Measurements from ENCODE around the gene CAB39.

Gene CAB39

DNA sequence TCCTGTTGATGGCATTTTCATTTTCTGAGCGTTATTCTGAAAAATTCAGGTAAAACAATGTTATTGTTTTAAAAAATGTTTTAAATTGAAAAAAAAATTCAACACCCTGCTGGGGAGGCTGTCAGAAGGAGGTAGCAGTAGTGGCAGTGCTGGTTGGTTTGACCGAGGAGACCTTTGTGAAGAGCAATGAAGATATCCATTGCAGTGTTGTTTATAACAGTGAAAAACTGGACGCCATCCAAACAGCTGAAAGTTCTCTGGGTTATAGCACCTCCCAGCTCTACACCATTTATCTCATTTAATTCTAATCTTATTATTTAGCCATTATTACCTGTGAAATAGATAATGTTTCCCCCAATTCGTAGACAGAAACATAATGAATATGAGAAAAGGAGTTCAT lies 139.5 kb downstream of the CAB39 start:
- TF ChIP-seq, protein P1, sequence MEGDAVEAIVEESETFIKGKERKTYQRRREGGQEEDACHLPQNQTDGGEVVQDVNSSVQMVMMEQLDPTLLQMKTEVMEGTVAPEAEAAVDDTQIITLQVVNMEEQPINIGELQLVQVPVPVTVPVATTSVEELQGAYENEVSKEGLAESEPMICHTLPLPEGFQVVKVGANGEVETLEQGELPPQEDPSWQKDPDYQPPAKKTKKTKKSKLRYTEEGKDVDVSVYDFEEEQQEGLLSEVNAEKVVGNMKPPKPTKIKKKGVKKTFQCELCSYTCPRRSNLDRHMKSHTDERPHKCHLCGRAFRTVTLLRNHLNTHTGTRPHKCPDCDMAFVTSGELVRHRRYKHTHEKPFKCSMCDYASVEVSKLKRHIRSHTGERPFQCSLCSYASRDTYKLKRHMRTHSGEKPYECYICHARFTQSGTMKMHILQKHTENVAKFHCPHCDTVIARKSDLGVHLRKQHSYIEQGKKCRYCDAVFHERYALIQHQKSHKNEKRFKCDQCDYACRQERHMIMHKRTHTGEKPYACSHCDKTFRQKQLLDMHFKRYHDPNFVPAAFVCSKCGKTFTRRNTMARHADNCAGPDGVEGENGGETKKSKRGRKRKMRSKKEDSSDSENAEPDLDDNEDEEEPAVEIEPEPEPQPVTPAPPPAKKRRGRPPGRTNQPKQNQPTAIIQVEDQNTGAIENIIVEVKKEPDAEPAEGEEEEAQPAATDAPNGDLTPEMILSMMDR (conservative IDR thresholded peaks at IDR 0.05; ENCODE audit: low read depth, low read length): no peak
- Histone ChIP-seq H3K4me2 (no peak overlapping the region), H3K27ac (no peak overlapping the region), H3K9ac (no peak overlapping the region), H3K27me3 (ENCODE audit: insufficient read depth, low read depth) (no peaks in the 10 kb centered on the region), H3K4me1 (ENCODE audit: low read depth, poor library complexity, severe bottlenecking) (peaks cover 15% of the 10 kb centered on the region), H2AFZ (ENCODE audit: low read depth) (no peak overlapping the region), H3K79me2 (ENCODE audit: insufficient read depth, low read depth) (no peaks in the 10 kb centered on the region), H3K4me3 (IDR thresholded peaks at IDR 0.05; ENCODE audit: insufficient read depth, low read depth, low read length) (no peak overlapping the region), H4K20me1 (ENCODE audit: insufficient read depth) (no peaks in the 10 kb centered on the region), H3K36me3 (ENCODE audit: insufficient read depth) (no peaks in the 10 kb centered on the region)

DNA sequence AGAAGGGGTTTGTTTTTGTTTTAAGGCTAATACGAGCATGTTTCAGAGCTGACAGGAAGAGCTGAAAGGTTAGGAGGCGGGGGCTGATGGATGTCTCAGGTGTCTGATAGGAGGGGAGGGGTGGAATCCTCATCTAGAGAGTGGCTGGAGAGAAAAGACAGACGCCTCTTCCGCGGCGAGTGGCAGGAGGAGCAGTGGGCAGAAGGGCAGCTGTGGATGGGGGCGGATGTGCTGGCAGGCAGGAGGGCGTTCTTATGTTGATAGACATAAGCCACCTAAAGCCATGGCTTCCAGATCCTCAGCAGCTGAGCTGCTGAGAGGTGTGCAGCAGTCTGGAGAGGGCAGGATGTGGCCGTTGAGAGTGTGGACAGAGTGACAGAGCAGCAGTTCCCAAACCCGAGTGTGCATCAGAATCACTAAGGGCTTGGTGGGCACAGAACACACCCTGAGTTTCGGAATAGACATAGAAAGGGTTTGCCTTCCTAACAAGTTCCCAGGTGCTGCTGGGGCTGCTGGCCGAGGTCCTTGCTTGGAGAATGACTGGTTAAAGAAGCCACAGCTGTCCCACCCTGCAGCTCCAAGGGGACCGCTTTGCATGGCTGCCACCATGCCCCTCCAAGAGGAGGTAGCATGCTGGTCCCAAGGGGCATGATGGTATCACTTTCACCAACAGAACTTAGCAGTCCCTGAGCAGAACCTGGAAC lies 149.1 kb downstream of the CAB39 start:
- H3K79me2 ChIP-seq (ENCODE audit: insufficient read depth, low read depth): peaks cover 28% of the 10 kb centered on the region
- H3K36me3 ChIP-seq (ENCODE audit: insufficient read depth): no peaks in the 10 kb centered on the region
- peaks cover 14% of the 10 kb centered on the region for H3K4me1 ChIP-seq (ENCODE audit: low read depth, poor library complexity, severe bottlenecking)
- H3K27ac ChIP-seq: no peak overlapping the region
- H4K20me1 ChIP-seq (ENCODE audit: insufficient read depth): no peaks in the 10 kb centered on the region
- H3K27me3 ChIP-seq (ENCODE audit: insufficient read depth, low read depth): no peaks in the 10 kb centered on the region; the same call in 1 of the 2 replicates
- no peak overlapping the region for H3K4me3 ChIP-seq (IDR thresholded peaks at IDR 0.05; ENCODE audit: insufficient read depth, low read depth, low read length)
- no peak overlapping the region for H3K4me2 ChIP-seq
- no peak overlapping the region for H3K9ac ChIP-seq
- H2AFZ ChIP-seq (ENCODE audit: low read depth): no peak overlapping the region
- TF ChIP-seq, protein P1 (conservative IDR thresholded peaks at IDR 0.05; ENCODE audit: low read depth, low read length): no peak

DNA sequence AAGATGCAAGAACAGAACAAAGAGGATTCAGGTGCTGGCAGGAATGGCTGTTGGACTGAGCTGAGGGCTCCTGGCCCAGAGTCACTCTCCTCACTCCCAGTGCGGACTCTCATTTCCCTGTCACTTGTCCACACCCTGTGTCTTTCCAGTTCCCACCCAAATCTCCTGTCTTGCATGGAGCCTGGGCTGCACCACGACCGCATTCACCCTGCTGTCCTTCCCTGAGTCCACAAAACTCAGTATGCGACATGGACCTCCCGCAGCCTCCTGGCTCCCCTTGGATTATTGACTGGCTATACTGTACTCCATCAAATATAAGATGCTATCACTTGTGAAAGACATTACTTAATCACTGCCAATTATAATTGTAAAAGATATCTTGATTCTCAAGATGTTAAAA lies 149.7 kb downstream of the CAB39 start:
- peaks cover 20% of the 10 kb centered on the region for H3K4me1 ChIP-seq (ENCODE audit: low read depth, poor library complexity, severe bottlenecking)
- no peak overlapping the region for H3K4me3 ChIP-seq (IDR thresholded peaks at IDR 0.05; ENCODE audit: insufficient read depth, low read depth, low read length)
- H3K79me2 ChIP-seq (ENCODE audit: insufficient read depth, low read depth): peaks cover 34% of the 10 kb centered on the region
- TF ChIP-seq, protein P1 (conservative IDR thresholded peaks at IDR 0.05; ENCODE audit: low read depth, low read length): no peak
- H3K36me3 ChIP-seq (ENCODE audit: insufficient read depth): no peaks in the 10 kb centered on the region
- H4K20me1 ChIP-seq (ENCODE audit: insufficient read depth): no peaks in the 10 kb centered on the region
- no peak overlapping the region for H3K4me2 ChIP-seq
- H3K27ac ChIP-seq: no peak overlapping the region
- H2AFZ ChIP-seq (ENCODE audit: low read depth): no peak overlapping the region
- no peak overlapping the region for H3K9ac ChIP-seq
- no peaks in the 10 kb centered on the region; the same call in 1 of the 2 replicates for H3K27me3 ChIP-seq (ENCODE audit: insufficient read depth, low read depth)

DNA sequence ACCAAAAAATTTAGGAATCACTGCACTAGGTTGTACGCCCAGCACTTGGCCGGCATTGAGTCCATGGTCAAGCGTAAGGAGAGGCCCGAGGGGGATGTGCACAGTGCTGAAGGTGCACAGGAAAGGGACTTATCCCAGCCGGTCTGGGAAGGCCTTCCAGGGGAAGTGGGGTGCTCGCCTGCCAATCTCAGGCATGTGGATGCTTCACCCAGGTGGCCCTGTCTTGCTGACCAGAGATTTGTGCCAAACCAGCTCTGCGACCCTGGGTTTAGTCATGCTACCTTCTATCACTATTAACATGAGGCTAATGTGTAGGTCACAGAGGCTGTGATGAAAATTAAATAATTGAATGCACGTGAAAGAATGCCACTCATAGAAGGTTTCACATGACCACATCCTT lies 150.4 kb downstream of the CAB39 start:
- Histone ChIP-seq H3K9ac (no peak overlapping the region), H3K36me3 (ENCODE audit: insufficient read depth) (no peaks in the 10 kb centered on the region), H3K27me3 (ENCODE audit: insufficient read depth, low read depth) (no peaks in the 10 kb centered on the region; the same call in 1 of the 2 replicates), H3K4me2 (no peak overlapping the region), H3K4me1 (ENCODE audit: low read depth, poor library complexity, severe bottlenecking) (peaks cover 27% of the 10 kb centered on the region), H3K27ac (no peak overlapping the region), H3K4me3 (IDR thresholded peaks at IDR 0.05; ENCODE audit: insufficient read depth, low read depth, low read length) (no peak overlapping the region), H2AFZ (ENCODE audit: low read depth) (no peak overlapping the region), H4K20me1 (ENCODE audit: insufficient read depth) (no peaks in the 10 kb centered on the region), H3K79me2 (ENCODE audit: insufficient read depth, low read depth) (peaks cover 39% of the 10 kb centered on the region)
- TF ChIP-seq, protein P1 (conservative IDR thresholded peaks at IDR 0.05; ENCODE audit: low read depth, low read length): no peak
